Kidney epithelial cell (primary cell): ENCODE data around the gene S100A9. TPM values are rescaled to one million over a fixed set of nuclear protein-coding genes. Genes with fewer than 3 reads are reported as not detected.

Experiments used
- DNase-seq: peaks from one replicate; pipeline ENCODE4 v3.0.0-alpha.2; 2010; ENCODE audit warnings: low read depth
- H3K27me3 ChIP-seq: 2 replicates; pipeline ENCODE4 v1.6.0; 2011; ENCODE audit warnings: low read length; ENCODE audit not compliant: control insufficient read depth, insufficient read depth
- H3K36me3 ChIP-seq: 2 replicates; pipeline ENCODE4 v1.5.1; 2011; ENCODE audit warnings: low read length; ENCODE audit not compliant: control insufficient read depth, insufficient read depth
- H3K4me3 ChIP-seq: 2 replicates; pipeline ENCODE4 v1.5.1; 2011; ENCODE audit warnings: low read depth, mild to moderate bottlenecking, control low read depth, low read length
- total RNA-seq: library from RNA; depleted of rRNA; stranded (reverse); fragments of >200 nt; gene quantifications from 2 replicates; pipeline ENCODE4 v1.2.3, GENCODE V29; 2015
- TF ChIP-seq, protein P1 (sequence below): IDR thresholded peaks from 2 replicates; pipeline ENCODE4 v1.5.1; 2011; ENCODE audit warnings: mild to moderate bottlenecking, moderate library complexity, low read length, control low read depth, inconsistent platforms; ENCODE audit not compliant: insufficient read depth, poor library complexity, severe bottlenecking

S100A9 gene
- total RNA-seq, 1 donor from 2014 or later = 35.3 TPM

DNA sequence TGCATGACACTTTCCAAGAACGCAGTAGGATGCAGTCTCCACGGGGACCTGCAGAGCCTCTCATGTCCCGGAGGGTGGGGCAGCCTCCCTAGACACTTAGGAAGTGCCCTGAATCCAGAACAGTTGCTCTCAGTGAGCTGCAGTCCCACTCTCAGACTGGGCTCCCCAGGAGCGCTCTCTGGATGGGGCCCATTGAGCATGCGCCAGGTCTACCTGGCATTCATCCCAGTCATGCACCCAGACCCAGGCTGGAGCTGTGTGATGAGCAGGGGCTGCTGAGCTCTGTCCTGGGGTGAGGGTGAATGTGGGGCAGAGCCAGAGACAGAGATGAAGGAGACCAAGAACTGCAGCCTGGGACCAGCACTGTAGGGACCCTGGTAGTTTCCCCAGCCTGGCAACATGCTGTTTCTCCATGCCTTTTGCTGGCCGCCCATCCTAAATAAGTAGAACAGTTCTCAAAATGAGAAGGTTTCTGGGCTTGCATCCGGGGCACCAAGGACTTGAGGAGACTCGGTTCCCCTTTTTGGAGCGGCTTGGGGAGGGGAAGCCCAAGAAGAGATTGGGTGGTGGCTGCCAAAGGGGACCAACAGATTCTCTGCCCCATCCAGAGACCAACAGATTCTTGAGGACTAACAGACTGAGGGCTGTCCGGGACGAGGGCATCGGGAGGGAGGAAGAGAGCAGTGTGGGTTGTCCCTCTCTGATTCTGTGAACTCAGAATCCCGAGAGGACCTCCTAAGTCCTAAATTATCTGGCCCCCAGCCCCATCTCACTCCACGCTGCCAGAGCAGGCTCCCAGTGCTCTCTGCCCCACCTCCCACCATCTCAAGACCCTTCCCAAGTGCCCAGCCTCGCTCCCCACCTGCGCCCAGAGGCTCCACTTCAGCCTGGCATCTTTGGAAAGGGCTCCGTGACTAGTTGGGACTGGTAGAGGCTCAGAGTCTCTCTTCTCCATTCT lies 8.0 kb upstream of the S100A9 start:
- no peaks in the 10 kb centered on the region for H3K36me3 ChIP-seq
- no peak for DNase-seq
- TF ChIP-seq, protein P1, sequence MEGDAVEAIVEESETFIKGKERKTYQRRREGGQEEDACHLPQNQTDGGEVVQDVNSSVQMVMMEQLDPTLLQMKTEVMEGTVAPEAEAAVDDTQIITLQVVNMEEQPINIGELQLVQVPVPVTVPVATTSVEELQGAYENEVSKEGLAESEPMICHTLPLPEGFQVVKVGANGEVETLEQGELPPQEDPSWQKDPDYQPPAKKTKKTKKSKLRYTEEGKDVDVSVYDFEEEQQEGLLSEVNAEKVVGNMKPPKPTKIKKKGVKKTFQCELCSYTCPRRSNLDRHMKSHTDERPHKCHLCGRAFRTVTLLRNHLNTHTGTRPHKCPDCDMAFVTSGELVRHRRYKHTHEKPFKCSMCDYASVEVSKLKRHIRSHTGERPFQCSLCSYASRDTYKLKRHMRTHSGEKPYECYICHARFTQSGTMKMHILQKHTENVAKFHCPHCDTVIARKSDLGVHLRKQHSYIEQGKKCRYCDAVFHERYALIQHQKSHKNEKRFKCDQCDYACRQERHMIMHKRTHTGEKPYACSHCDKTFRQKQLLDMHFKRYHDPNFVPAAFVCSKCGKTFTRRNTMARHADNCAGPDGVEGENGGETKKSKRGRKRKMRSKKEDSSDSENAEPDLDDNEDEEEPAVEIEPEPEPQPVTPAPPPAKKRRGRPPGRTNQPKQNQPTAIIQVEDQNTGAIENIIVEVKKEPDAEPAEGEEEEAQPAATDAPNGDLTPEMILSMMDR = no peak
- H3K4me3 ChIP-seq = no peak overlapping the region
- H3K27me3 ChIP-seq = peaks cover 11% of the 10 kb centered on the region

GRCh38 chr1:153350321-153350957 lies 7.2 kb upstream of the S100A9 start:
- peaks cover 11% of the 10 kb centered on the region for H3K27me3 ChIP-seq
- no peak for DNase-seq
- TF ChIP-seq, protein P1 = no peak
- no peak overlapping the region for H3K4me3 ChIP-seq
- no peaks in the 10 kb centered on the region for H3K36me3 ChIP-seq

DNA sequence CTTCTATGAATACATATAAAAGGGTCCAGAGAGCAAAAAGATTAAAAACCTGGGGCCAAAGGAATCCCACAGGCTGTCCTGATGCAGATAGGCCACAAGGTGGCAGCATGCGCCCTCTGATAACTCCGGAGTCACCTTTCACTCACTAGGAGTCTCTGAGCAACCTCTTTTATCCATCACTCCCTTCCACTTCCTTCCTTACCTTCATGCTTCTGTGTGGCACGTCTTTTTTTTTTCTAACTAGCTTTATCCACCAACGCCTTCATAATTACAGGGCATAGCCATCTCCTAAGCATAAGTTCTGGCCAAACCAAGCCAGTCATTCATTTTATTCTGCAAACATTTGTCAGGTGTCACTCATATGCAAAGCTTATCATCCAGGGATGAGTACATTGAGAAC lies 5.1 kb upstream of the S100A9 start:
- TF ChIP-seq, protein P1 = peak; percentile 78
- H3K27me3 ChIP-seq = peaks cover 9% of the 10 kb centered on the region
- DNase-seq = no peak

DNA sequence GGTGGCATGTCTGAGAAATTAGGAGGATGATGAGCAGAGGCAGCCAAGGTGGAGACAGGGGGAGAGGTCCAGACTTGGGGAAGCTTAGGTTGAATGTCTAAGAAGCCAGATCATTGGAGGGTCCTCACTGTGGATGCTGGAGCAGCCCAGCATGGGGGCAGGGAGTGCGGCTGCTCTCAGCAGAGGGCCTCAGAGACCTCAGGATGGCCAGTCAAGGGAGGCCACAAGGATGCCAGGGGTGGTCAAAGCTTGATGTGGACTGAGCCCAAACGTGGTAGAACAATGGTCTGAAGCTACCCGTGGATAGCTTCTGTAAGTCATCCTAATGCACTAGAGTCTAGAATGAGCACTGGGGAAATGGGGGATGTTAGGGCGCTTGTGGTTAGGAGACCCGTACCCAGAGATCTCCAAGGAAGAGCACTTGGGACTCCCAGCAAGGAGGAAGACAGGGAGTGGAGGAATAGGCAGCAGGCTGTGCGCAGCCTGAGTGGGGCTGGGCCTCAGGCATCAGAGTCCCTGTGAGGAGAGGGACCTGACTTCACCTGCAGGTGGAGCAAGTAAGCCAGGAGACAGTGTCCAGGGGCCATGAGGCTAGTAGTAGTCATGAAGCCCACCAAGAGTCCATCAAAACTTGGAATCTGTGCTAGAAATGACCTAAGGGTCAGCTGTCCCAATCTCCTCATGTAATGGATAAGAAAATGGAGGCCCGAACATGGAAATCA lies 4.3 kb upstream of the S100A9 start:
- Histone ChIP-seq H3K36me3 (no peaks in the 10 kb centered on the region), H3K4me3 (no peak overlapping the region), H3K27me3 (peaks cover 8% of the 10 kb centered on the region)
- no peak for DNase-seq
- TF ChIP-seq, protein P1 = peak; percentile 54

More for the DNA sequence above, 5.1 kb upstream of the S100A9 start:
- Histone ChIP-seq H3K4me3 (no peak overlapping the region), H3K36me3 (no peaks in the 10 kb centered on the region)

GRCh38 chr1:153354515-153355193 lies 3.0 kb upstream of the S100A9 start:
- Histone ChIP-seq H3K4me3 (no peak overlapping the region), H3K27me3 (peaks cover 4% of the 10 kb centered on the region), H3K36me3 (no peaks in the 10 kb centered on the region)
- DNase-seq = no peak
- TF ChIP-seq, protein P1 = no peak
